NCI-H2196 (cell line): ENCODE results near the gene LRCH4.
A peak's percentile ranks its signal among the peaks of the same experiment; 100 is the strongest.
"Not testable (repeated sequence)": the region's sequence is repeated elsewhere in the genome, so short reads cannot be mapped to it uniquely, and the experiment has no call there.

ENCODE experiments used
- DNase-seq: peaks from one replicate; lab custom pipeline; 2025; ENCODE audit not compliant: unreplicated experiment; lab: John Stamatoyannopoulos, UW

LRCH4 gene

DNA sequence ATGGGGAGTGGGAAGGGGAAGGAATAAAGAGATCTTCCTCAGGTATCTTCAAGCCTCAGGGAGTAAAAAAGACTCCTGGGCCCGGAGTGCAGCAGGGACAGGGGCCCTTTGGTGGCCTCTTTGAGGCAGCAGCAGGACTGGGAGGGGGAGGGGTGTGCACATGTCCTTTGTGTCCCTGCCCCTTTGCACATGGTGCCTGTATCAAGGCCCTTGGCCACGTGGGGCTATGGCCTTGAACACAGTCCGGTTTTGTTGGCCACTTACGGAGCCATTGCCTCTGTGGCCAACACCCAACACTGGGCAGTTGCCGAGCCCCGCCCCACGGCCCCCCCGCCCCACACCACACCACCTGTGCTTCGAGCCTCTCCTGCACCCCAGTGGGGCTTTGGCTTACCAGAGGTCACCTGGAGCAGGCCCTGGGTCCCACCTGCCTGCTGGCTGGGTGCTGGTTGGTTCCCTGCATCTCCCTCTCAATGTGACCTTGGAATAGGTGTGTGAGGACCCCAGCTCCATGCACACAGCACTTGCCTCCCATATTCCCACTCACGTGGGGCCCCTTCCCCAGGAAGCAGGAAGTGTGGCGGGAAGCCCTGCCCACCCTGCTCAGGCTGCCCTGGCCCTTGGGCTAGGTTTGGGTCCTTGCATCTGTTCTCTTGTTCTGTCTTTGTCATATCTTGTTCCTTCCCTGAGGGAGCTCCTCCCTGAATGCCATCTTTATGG, 17.6 kb downstream of the LRCH4 start:
- DNase-seq: no peak

GRCh38 chr7:100567751-100568175, 18.2 kb downstream of the LRCH4 start:
- peak; percentile 27 for DNase-seq

DNA sequence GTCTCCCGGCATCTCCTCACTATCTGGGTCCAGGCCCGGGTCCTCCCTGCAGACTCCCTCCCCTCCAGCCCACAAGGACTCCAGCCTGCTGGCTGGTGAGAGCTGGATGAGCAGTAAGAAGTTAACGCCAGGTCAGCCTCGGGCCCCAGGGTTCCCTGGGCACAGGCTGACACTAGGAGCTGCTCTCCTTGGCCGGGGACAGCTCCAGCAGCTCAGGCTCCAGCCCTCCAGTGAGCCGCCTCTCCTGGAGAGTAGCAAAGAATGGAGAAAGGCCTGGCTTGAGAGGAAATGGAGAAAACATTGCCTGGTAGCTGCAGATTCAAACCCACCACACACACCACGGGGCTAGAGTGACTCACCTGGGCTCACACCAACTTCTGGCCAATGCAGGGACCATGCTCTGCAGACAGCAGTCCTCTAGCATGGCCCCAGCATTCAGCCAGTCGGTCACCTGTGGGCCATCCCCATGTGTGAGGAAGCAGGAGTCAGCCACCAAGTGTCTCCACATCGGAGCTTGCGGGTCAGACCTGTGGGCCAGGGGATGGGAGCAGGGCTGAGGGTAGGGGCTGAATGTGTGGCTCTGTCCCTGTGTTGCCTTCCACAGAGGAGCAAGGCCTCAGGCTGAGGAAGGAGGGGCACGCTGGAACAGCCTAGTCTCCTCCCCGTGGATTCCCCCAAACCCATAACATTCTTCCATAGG, 18.7 kb downstream of the LRCH4 start:
- DNase-seq: no peak

DNA sequence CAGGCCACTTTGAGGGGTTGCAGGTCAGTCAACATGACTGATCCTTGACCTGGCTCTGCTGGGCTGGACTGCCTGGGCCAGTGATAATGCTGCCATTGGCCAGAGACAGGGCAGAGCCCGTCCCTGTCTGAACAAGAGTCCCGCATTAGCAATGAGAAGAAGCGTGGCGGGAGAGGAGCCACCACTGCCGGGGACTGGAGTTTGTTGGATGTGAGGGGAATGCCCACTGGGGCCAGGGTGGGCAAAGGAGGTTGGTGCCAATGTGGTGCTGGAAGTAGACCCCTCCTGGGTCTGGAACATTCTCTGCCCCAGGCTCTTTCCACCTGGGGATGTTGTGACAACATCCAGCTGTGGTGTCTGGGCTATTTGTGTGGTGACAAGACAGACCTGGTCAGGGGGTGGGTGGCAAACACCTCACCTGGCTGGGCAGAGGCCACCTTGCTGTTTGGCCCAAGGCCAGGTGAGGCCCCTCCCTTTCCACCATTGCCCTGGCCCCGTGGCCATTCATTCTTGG, 19.9 kb downstream of the LRCH4 start:
- DNase-seq: no peak

- no peak for DNase-seq
Measured at GRCh38 chr7:100565133-100565571, 20.8 kb downstream of the LRCH4 start.

- DNase-seq: not testable (repeated sequence)
Measured at GRCh38 chr7:100564405-100564804, 21.5 kb downstream of the LRCH4 start.

DNA sequence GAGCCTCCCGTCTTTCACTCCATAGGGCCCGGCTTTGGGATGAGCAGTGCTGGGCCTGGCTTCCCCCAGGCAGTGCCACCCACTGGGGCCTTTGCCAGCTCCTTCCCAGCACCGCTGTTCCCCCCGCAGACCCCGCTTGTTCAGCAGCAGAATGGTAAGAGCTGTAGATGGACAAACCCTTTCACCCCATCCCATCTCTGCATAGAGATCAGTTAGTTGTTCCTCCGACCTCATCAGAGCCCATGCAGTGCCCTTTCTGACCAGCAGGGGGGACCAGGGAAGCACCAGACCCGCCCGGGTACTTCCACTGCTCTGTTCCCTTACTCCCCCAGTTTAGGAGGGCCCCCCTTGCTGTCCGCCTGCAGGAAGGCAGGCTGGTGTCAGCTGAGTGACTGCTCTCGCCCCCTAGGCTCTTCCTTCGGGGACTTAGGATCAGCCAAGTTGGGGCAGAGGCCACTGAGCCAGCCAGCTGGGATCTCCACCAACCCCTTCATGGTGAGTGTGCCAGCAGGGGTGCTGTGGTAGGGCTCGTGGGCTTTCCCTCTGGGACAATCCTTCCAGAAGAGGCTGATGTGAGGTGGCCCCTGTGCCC, 22.0 kb downstream of the LRCH4 start:
- peak; percentile 85 for DNase-seq

DNA sequence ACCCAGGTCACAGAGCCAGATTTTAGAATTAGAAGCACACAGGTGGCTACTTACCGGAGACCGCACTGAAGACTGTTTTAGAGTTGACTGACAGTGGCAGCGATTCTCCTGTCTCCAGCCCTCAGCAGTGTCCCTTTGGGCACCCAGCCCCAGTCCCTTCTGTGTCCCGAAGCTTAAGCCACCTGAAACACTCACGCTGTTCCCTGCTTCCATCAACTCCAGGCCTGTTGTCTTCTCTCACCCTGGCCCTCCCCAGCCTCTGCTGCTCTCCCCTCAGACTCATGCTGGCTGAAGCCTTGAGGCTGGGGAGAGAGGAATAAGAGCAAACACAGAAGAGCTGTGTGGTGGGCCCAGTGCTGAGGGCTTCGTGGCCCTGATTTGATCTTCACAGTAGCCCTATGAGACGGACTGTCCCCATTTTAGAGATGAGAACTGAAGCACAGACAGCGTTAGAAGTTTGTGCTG, 22.8 kb downstream of the LRCH4 start:
- DNase-seq: no peak

- DNase-seq: no peak
Measured at GRCh38 chr7:100562195-100563099, 23.5 kb downstream of the LRCH4 start.

DNA sequence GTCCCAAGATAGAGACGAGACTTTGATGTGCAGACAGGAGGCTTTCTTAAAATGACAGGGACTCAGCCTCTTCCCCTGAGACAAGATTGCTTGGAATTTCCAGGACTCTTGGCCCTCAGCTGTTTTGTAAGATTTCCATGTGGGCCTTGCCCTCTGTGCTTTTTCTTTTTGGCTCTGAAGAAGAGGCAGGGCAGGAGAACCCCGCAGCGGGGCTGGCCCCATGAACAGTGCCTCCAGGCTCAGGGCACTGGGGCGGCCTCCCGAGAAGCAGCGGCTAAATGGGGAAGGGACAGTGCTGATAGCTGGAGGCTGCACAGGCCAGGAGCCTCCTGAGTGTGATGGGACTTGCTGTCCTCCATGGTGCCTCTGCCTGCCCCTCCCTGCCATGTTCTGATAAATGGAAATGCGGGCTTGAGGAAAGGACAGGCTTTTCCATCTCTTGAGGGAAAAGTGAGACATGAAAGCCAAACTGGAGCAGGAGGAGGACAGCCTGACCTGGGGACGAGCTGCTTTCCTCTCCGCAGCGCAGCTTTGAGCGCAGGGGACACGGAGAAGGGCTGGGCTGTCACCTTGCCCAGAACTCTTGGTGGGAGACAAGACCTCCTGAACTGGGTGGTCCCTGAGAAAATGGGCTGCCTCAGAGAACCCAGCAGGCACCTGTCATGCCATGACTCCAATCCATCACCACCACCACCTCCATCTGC, 24.3 kb downstream of the LRCH4 start:
- DNase-seq: no peak

GRCh38 chr7:100559127-100559526, 26.8 kb downstream of the LRCH4 start:
- no peak for DNase-seq

DNA sequence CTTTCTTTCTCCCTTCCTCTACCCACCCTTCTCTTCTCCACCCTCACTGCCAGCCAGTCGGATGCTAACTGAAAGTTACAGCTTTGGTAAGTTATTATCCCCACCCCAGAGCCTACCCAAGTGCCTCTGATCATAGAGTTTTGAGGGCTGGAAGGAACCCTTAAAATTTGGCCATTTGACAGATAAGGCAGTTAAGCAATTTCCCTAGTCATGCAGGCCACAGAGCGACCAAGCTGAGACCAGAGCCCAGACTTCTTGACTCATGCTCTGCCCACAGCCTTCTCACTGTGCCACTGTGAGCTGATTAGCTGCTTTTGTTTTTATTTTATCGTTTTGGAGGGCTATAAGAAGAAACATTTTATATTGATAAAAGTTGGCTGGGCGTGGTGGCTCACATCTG, 29.4 kb downstream of the LRCH4 start:
- DNase-seq: no peak

- no peak for DNase-seq
Measured at GRCh38 chr7:100555701-100556100, 30.2 kb downstream of the LRCH4 start.

DNA sequence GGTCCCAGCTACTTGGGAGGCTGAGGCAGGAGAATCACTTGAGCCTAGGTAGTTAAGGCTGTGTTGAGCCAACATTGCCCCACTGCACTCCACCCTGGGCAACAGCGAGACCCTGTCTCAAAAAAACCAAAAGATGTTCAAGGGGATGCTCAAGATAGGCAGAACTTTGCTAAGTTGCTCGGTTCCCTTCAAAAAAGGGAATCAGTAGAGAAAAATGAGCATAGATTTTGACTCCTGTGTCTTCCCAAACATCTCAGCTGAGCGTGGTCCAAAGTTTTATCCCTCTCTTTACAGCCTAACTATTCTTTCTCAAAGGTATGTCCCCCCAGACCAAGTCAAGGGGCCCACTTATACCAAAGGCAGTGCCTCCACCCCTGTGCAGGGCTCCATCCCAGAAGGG, 32.9 kb downstream of the LRCH4 start:
- DNase-seq: no peak

DNA sequence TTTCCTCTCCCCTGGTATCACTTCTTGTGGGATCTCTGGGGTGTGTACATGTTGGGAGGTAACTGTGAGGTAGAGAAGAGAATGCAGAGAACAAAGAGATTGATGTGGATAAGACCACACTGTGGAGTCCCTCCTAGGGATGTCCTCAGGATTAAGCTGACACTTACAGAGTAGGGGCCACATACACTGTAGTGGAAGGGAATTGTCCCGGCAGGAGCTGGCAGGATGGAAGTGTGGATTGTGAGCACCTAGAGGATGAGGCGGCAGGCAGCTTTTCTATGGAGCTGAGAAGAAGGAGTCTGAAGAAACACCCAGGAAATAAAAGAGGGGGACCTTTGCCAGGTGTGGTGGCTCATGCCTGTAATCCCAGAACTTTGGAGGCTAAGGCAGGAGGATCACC, 33.4 kb downstream of the LRCH4 start:
- DNase-seq: no peak

DNA sequence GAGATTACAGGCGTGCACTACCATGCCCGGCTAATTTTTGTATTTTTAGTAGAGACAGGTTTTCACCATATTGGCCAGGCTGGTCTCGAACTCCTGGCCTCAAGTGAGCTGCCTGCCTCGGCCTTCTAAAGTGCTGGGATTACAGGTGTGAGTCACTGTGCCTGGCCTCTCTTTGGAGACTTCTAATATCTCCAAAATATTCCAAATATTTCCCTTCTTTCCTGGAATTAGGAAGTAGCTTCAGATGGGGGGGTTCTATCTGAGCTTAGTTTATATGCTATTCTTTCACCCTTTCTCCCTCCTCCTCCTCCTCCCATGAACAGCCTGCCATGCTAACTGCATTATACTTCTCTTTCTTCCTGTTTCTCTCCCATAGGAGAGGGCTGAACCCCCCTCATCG, 37.5 kb downstream of the LRCH4 start:
- DNase-seq: not testable (repeated sequence)

- DNase-seq: no peak
Measured at GRCh38 chr7:100547872-100548271, 38.1 kb downstream of the LRCH4 start.

DNA sequence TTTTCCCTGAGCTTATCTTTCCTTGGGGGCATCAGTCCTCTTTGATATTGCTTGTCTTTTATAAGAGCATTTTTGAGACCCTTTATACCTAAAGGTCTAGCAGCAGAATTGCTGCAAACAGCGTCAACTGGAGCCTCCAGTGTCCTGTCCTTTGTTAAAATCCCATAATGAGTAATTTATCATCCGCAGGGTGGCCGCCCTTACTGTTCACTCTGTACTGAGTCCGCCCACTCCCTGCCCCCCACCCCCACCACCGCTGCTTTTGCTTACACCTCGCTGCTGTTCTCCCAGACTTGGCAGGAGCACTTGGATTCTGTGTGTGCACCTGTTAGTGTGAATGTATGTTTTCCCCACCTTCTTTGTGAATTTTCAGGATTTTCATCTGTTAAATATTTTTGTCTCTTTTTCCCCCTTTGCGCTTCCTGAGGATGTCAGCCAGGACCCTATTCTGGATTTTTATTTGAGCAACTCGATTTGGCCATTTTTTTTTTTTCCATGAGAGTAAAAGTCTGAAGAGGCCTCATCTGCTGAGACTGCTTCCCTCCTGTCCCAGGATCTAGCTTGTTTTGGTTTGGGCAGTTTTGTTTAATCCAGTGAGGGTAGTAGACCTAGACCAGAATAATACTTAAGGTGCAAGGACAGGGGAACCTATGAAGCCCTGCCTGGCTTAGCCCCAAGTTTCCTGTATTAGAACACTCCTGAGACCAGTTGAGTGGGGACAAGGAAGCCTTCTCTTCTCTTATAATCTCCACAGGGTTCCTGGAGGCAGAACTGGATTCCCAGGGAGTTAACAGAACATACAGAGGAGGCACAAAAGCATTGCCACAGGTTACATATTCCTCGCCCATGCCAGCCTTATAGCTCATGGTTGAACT, 38.8 kb downstream of the LRCH4 start:
- peak; percentile 49 for DNase-seq
